GM10248 (cell line): ENCODE results near the gene ABCF2.

Experiments used
- CTCF ChIA-PET: fragments of 300-600 bp; sonication (Branson Sonifier 250); formaldehyde crosslinking; extraction: SDS; loops from one replicate; lab custom pipeline; 2021; ENCODE audit warnings: antibody characterized with exemption; lab: Yijun Ruan, JAX
- POLR2A ChIA-PET: fragments of 350-650 bp; sonication (Branson Sonifier 250); formaldehyde crosslinking; extraction: SDS; loops from one replicate; lab custom pipeline; 2020; ENCODE audit warnings: antibody characterized with exemption; lab: Yijun Ruan, JAX
- DNase-seq: peaks from one replicate; pipeline ENCODE4 v3.0.0; 2012; ENCODE audit errors: extremely low spot score
- CTCF ChIP-seq: IDR thresholded peaks from 2 replicates; pipeline ENCODE4 v1.5.1; 2012; ENCODE audit warnings: mild to moderate bottlenecking, low read depth; ENCODE audit errors: extremely low read depth, missing control alignments, control extremely low read depth

The ABCF2 gene

GRCh38 chr7:151272877-151273276 lies 45.9 kb upstream of the ABCF2 start:
- POLR2A ChIA-PET, result no interaction called here

GRCh38 chr7:151272405-151272804 lies 45.4 kb upstream of the ABCF2 start:
- CTCF ChIA-PET, result no interaction called here
- no peak for TF ChIP-seq CTCF
- POLR2A ChIA-PET, result no interaction called here
- no peak for DNase-seq

More at GRCh38 chr7:151272877-151273276, 45.9 kb upstream of the ABCF2 start:
- DNase-seq, result no peak
- CTCF ChIA-PET, result interaction anchor here (0.9 kb wide), 1 partner anchor 10 kb away, joined by 5 read pairs; no protein-coding TSS in a partner anchor
- no peak for TF ChIP-seq CTCF

GRCh38 chr7:151271699-151272355 lies 44.8 kb upstream of the ABCF2 start:
- ChIA-PET CTCF (interaction anchor here (0.6 to 1.1 kb wide), 2 partner anchors 43 to 57 kb away, joined by 3 read pairs; no protein-coding TSS in a partner anchor), POLR2A (no interaction called here)
- no peak for DNase-seq
- TF ChIP-seq CTCF, result no peak

- DNase-seq, result no peak
- ChIA-PET CTCF (no interaction called here), POLR2A (no interaction called here)
- no peak for TF ChIP-seq CTCF
These were observed 42.5 kb upstream of the ABCF2 start for GRCh38 chr7:151269511-151269910.

- CTCF ChIA-PET, result no interaction called here
- POLR2A ChIA-PET, result no interaction called here
- TF ChIP-seq CTCF, result no peak
- DNase-seq, result no peak
These were observed 38.4 kb upstream of the ABCF2 start for GRCh38 chr7:151265351-151265931.

GRCh38 chr7:151264615-151265014 lies 37.6 kb upstream of the ABCF2 start:
- POLR2A ChIA-PET, result no interaction called here
- no peak for TF ChIP-seq CTCF
- DNase-seq, result no peak
- CTCF ChIA-PET, result interaction anchor here (0.8 kb wide), 1 partner anchor 75 kb away, joined by 3 read pairs; no protein-coding TSS in a partner anchor
